SU-DHL-6 (cell line): Measurements from ENCODE around the gene FBXO42.

Source experiments
- H2AFZ ChIP-seq: fragments of 200-600 bp; sonication (generic); 2 replicates; pipeline ENCODE4 v1.6.1; 2014; ENCODE audit warnings: low read depth, mild to moderate bottlenecking, moderate library complexity, mixed read lengths, antibody characterized with exemption, low read length; ENCODE audit not compliant: severe bottlenecking
- H3F3A ChIP-seq: fragments of 200-600 bp; shearing (Covaris generic); 2 replicates; pipeline ENCODE4 v1.6.0; 2016; ENCODE audit warnings: antibody characterized with exemption, mild to moderate bottlenecking; ENCODE audit not compliant: insufficient read depth
- H3K27ac ChIP-seq: fragments of 200-600 bp; sonication (generic); 2 replicates; pipeline ENCODE4 v1.5.1; 2016; ENCODE audit warnings: low read depth, mild to moderate bottlenecking, low read length, moderate library complexity, mixed read lengths
- H3K27me3 ChIP-seq: fragments of 200-600 bp; sonication (generic), shearing (Covaris generic); 2 replicates; pipeline ENCODE4 v1.6.0; 2014; ENCODE audit warnings: mild to moderate bottlenecking, low read length
- H3K36me3 ChIP-seq: fragments of 200-600 bp; sonication (generic); 2 replicates; pipeline ENCODE4 v1.6.1; 2014; ENCODE audit warnings: mild to moderate bottlenecking, low read length, mixed read lengths
- H3K4me2 ChIP-seq: fragments of 300-600, 200-600 bp; shearing (Covaris generic), sonication (generic); 2 replicates; pipeline ENCODE4 v1.6.0; 2014; ENCODE audit warnings: low read length, low read depth, mild to moderate bottlenecking; ENCODE audit not compliant: poor library complexity, severe bottlenecking
- H3K4me3 ChIP-seq: fragments of 200-600 bp; sonication (generic); 2 replicates; pipeline ENCODE4 v1.5.1; 2014; ENCODE audit warnings: antibody characterized with exemption, low read length, mild to moderate bottlenecking, mixed read lengths; ENCODE audit not compliant: insufficient read depth, poor library complexity, severe bottlenecking
- H3K79me2 ChIP-seq: fragments of 200-600 bp; sonication (generic); 2 replicates; pipeline ENCODE4 v1.6.1; 2014; ENCODE audit warnings: mild to moderate bottlenecking, low read length, moderate library complexity; ENCODE audit not compliant: insufficient read depth
- H3K9ac ChIP-seq: fragments of 200-600 bp; sonication (generic); 2 replicates; pipeline ENCODE4 v1.7.0; 2014; ENCODE audit warnings: mild to moderate bottlenecking, low read length
- H3K9me2 ChIP-seq: fragments of 200-600 bp; sonication (generic); replicated peaks from 2 replicates; pipeline ENCODE4 v1.6.1; 2014; ENCODE audit warnings: low read length; ENCODE audit not compliant: insufficient read depth
- H3K9me3 ChIP-seq: fragments of 200-600 bp; sonication (generic); 2 replicates; pipeline ENCODE4 v1.6.1; 2014; ENCODE audit warnings: low read length, mixed read lengths; ENCODE audit not compliant: insufficient read depth
- H4K20me1 ChIP-seq: fragments of 200-600 bp; sonication (generic); 2 replicates; pipeline ENCODE4 v1.6.1; 2014; ENCODE audit warnings: low read depth, mild to moderate bottlenecking, antibody characterized with exemption, low read length, moderate library complexity, mixed read lengths
- EZH2phosphoT487 ChIP-seq: fragments of 200-600 bp; sonication (generic), shearing (Covaris generic); conservative IDR thresholded peaks from 2 replicates; pipeline ENCODE4 v1.6.1; 2018; ENCODE audit warnings: mild to moderate bottlenecking, antibody characterized with exemption, low read length, moderate library complexity, mixed read lengths
- TF ChIP-seq, protein P1 (sequence below): fragments of 200-600 bp; sonication (generic); IDR thresholded peaks from one replicate; pipeline ENCODE4 v1.5.1; 2017; ENCODE audit warnings: antibody characterized with exemption, mild to moderate bottlenecking, low read length, moderate library complexity; ENCODE audit not compliant: insufficient read depth, poor library complexity, severe bottlenecking

Gene FBXO42

DNA sequence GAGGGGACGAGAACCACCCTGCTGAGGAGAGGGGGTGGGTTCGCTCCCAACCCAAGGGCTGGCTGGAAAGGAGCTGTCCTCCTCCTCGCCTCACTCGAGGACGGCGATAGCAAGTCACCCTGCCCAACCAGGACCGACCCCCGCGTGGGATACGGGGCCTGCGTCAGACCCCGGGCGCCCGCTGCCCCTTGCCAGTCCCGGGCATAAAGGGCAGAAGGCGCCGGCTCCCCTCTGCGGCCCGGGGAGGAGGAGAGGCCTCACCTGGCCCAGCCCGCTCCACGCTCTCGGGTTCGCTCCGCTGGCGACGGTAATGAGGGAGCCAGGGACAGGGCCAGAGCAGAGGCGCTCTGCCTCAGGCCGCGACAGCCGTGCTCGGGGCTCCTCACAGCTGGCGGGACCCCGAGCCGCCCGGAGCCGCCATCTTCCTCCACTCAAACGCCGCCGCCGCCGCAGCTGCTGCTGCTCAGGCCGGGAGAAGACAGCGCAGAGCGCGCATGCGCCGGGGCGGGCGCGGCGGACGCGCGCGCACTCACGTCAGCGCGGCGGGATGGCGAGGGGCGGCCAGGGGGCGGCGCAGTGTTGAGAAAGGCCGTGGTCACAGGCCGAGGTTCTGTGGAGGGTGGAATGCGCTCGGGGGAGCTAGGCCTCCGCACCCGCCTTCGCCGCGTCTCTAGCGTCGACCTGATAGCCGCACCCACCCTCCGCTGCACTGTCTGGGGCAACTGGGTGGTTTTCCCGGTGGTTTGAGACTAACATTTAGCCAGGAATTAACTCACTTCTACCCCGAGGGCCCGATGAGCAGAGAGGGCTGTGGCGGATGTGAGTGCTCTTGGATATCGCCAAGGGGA, at the start of gene FBXO42:
Gene FBXO42 (minus strand): TSS at position 487 of the 848 bp plus-strand sequence. CDS start 37,062 bp downstream, outside the sequence.
- Histone ChIP-seq H3K4me2 (peak within 1 kb of the TSS; percentile 81), H3K36me3 (no peaks in the 10 kb centered on the region), H2AFZ (peak within 1 kb of the TSS; percentile 76), H3K9me3 (no peaks in the 10 kb centered on the region), H3K4me3 (peak within 1 kb of the TSS; percentile 62), H3K9ac (peak within 1 kb of the TSS; percentile 73), H3K9me2 (no peaks in the 10 kb centered on the region), H3K27ac (peak within 1 kb of the TSS; percentile 38), H3F3A (no peaks in the 10 kb centered on the region; the same call in 1 of the 2 replicates), H3K27me3 (no peaks in the 10 kb centered on the region), H3K79me2 (peaks cover 46% of the 10 kb centered on the region), H4K20me1 (no peaks in the 10 kb centered on the region)
- no peak for TF ChIP-seq EZH2phosphoT487
- TF ChIP-seq, protein P1, sequence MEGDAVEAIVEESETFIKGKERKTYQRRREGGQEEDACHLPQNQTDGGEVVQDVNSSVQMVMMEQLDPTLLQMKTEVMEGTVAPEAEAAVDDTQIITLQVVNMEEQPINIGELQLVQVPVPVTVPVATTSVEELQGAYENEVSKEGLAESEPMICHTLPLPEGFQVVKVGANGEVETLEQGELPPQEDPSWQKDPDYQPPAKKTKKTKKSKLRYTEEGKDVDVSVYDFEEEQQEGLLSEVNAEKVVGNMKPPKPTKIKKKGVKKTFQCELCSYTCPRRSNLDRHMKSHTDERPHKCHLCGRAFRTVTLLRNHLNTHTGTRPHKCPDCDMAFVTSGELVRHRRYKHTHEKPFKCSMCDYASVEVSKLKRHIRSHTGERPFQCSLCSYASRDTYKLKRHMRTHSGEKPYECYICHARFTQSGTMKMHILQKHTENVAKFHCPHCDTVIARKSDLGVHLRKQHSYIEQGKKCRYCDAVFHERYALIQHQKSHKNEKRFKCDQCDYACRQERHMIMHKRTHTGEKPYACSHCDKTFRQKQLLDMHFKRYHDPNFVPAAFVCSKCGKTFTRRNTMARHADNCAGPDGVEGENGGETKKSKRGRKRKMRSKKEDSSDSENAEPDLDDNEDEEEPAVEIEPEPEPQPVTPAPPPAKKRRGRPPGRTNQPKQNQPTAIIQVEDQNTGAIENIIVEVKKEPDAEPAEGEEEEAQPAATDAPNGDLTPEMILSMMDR, result peak; percentile 15

DNA sequence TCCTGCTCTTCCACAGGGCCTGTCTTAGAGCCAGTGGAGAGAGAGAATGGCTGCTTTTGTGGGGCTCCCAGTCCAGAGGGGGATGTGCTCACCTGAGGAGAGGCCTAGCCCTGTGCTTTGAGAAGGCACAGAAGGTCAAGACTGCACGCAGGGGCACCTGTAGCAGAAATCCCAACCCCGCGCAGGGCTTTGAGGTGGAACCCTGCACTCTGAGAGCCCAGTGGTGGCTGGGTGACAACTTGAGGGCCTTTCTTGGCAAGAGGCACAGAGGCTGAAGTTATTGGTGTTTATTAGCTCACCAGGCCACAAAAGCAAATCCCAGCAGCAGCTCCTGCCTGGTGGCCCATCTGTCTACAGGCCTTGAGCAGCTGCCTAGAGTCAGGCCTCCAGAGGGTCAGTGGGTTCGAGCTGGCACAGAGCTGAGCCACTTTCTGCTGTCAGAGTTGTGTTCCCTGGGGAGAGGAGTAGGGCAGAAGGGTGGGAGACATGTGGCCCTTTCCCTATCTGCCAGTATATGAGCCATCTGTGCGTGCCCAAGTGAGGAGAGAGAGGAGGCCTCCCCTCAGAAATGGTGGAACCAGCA, 46.2 kb upstream of the FBXO42 start:
- Histone ChIP-seq H3K79me2 (peaks cover 2% of the 10 kb centered on the region; the same call in 1 of the 2 replicates), H3K9ac (no peak overlapping the region), H3K4me3 (no peak overlapping the region), H3K27ac (no peak overlapping the region), H3K9me3 (no peaks in the 10 kb centered on the region), H3K27me3 (no peaks in the 10 kb centered on the region), H3F3A (no peaks in the 10 kb centered on the region), H3K9me2 (no peaks in the 10 kb centered on the region), H3K36me3 (peaks cover 8% of the 10 kb centered on the region; the same call in 1 of the 2 replicates), H3K4me2 (no peak overlapping the region), H2AFZ (no peak overlapping the region), H4K20me1 (peaks cover 8% of the 10 kb centered on the region; the same call in 1 of the 2 replicates)
- TF ChIP-seq, protein P1, result no peak
- TF ChIP-seq EZH2phosphoT487, result no peak

DNA sequence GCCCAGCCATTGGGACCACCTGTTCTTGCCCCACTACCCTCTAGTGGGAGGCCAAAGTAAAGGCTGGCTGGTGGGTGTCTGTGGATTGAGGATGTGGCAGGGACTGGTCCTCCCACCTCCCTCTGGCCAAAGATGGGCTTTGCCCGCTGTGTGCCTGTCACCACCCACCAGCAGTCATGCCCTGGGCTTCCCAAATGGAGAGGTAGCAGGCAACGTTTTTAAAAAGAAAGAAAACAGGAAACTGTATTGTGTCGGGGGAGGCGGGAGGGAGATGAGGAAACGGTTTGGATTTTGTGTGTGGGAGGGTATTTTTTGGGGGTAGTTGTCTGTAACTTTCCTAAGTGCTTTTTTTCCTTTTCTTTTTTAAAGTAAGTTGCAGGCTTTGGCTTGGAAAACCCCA, 44.8 kb upstream of the FBXO42 start:
- H3K36me3 ChIP-seq, result peaks cover 8% of the 10 kb centered on the region; the same call in 1 of the 2 replicates

More for the DNA sequence above, 44.8 kb upstream of the FBXO42 start:
- Histone ChIP-seq H2AFZ (no peak overlapping the region), H3K9me2 (no peaks in the 10 kb centered on the region), H3K27me3 (no peaks in the 10 kb centered on the region), H4K20me1 (peaks cover 13% of the 10 kb centered on the region; the same call in 1 of the 2 replicates), H3K79me2 (peaks cover 15% of the 10 kb centered on the region), H3K9me3 (no peaks in the 10 kb centered on the region), H3F3A (no peaks in the 10 kb centered on the region), H3K9ac (no peak overlapping the region), H3K4me2 (no peak overlapping the region), H3K27ac (no peak overlapping the region), H3K4me3 (no peak overlapping the region)
- TF ChIP-seq, protein P1, result no peak
- TF ChIP-seq EZH2phosphoT487, result no peak
